Ovary (tissue), 9 donors: ENCODE data around the gene ZNF771. TPM values are rescaled to one million over a fixed set of nuclear protein-coding genes. Genes with fewer than 3 reads are reported as not detected.

Experiments used
- DNase-seq, 5 donors: peaks; one replicate each; pipeline ENCODE4 v3.0.0-alpha.2; 2019 to 2020
- H3K27ac ChIP-seq, 2 donors: fragments of 200-600 bp; one replicate each; pipeline versions ENCODE4 v1.5.1 to v1.8.0; 2019 to 2022
- H3K27me3 ChIP-seq: fragments of 200-600 bp; one replicate; pipeline ENCODE4 v1.8.0; 2022
- H3K36me3 ChIP-seq: fragments of 200-600 bp; sonication (generic); one replicate; pipeline ENCODE4 v1.5.1; 2019
- H3K4me1 ChIP-seq: one replicate; pipeline ENCODE4 v1.8.1; 2013; ENCODE audit warnings: mild to moderate bottlenecking, moderate library complexity; ENCODE audit not compliant: insufficient read depth
- H3K4me3 ChIP-seq: fragments of 200-600 bp; sonication (generic); one replicate; pipeline ENCODE4 v1.5.1; 2017
- H3K9me3 ChIP-seq, 2 donors: fragments of 200-600 bp in 1 of 2; sonication (generic) in 1 of 2; one replicate each; pipeline versions ENCODE4 v1.5.1 to v1.8.1; 2013 to 2019; ENCODE audit warnings: mild to moderate bottlenecking in 1 of 2, moderate library complexity in 1 of 2
- EP300 ChIP-seq: sonication (generic); formaldehyde crosslinking; IDR thresholded peaks from one replicate; pipeline ENCODE4 v1.6.1; 2017; ENCODE audit warnings: antibody characterized with exemption
- POLR2A ChIP-seq: fragments of 450-650 bp; IDR thresholded peaks from one replicate; pipeline ENCODE4 v1.6.1; 2017; ENCODE audit warnings: antibody characterized with exemption, mild to moderate bottlenecking, moderate library complexity
- WGBS, 3 donors: extraction: QIAGEN DNeasy Blood & Tissue Kit in 1 of 3; methylation state at CpG; one replicate each; pipeline versions ENCODE4 v1.1.5 to v1.1.7; 2013 to 2017; 5-methylcytosine and 5-hydroxymethylcytosine counted together
- intact Hi-C, 4 donors: fragments of 100-400 bp; cut with DNase I; formaldehyde crosslinking; loops; one replicate each; pipeline versions ENCODE4 v1.11.0 to v1.15.1; 2022 to 2023
- polyA plus RNA-seq, 2 donors: library from polyadenylated mRNA; stranded (reverse); fragments of 200-250 nt in 1 of 2; fragments of 350-450 nt in 1 of 2; fragmentation: Illumina TruSeq in 1 of 2; extraction: RNeasy Lipid Tissue Mini Kit (QIAGEN cat#74804) in 1 of 2; gene quantifications; one replicate each; pipeline ENCODE4 v1.2.3, GENCODE V29; 2013 to 2014
- total RNA-seq, 7 donors: library from RNA; depleted of rRNA in 2 of 7; stranded (reverse); fragments of >200 nt in 2 of 7; fragmentation: NEBNext Ultra II Directional in 3 of 7; extraction: Animal tissue kit (Norgen Biotek cat#: 25700) in 3 of 7; gene quantifications; one replicate each; pipeline versions ENCODE4 v1.1.0 to v1.2.4, GENCODE V29; 2016 to 2023
- TF ChIP-seq, protein P1 (sequence below), 3 donors: fragments of 450-650 bp in 2 of 3; fragments of 200-600 bp in 1 of 3; IDR thresholded peaks; one replicate each; pipeline versions ENCODE4 v1.5.1 to v1.8.0; 2016 to 2022; ENCODE audit warnings: antibody characterized with exemption in 3 of 3, mild to moderate bottlenecking in 1 of 3
- donor health status: DM: no; HTN: no; CAD: no; lungs with moderate emphysema.
- donor health status: DM: no; HTN: no; CAD: no.
- donor health status: Bipolar disorder and iron deficiency.
- donor health status: DM: yes; HTN: yes; CAD: no.
- donor health status: DM: no; HTN: no; CAD: no.
- donor health status: DM: yes; HTN: yes; CAD: no.

ZNF771 gene
- total and polyA plus RNA-seq, 9 donors, result 4.1 to 33.3 (median 15.9) TPM

- Histone ChIP-seq H3K27me3 (no peaks in the 10 kb centered on the region), H3K4me1 (peaks cover 7% of the 10 kb centered on the region), H3K9me3 (no peaks in the 10 kb centered on the region), H3K36me3 (no peaks in the 10 kb centered on the region), H3K4me3 (peak within 1 kb of the TSS; percentile 57), H3K27ac (peak within 1 kb of the TSS in 1 of 2 donors; percentile 71)
- peak; percentile 92 to 97 (median 94) for DNase-seq
- 0 to 1% (median 0%) methylated on average over 37 to 49 of the region's 49 CpGs for WGBS, 3 donors
- intact Hi-C loops, result loop anchor here in 3 of 4 donors (10.0 kb wide), 3 partner anchors 95 to 195 kb away; partner anchors contain the start of genes ZNF764 (in 1 of the 3) and ZNF768 (in 1 of the 3)
- TF ChIP-seq, protein P1, sequence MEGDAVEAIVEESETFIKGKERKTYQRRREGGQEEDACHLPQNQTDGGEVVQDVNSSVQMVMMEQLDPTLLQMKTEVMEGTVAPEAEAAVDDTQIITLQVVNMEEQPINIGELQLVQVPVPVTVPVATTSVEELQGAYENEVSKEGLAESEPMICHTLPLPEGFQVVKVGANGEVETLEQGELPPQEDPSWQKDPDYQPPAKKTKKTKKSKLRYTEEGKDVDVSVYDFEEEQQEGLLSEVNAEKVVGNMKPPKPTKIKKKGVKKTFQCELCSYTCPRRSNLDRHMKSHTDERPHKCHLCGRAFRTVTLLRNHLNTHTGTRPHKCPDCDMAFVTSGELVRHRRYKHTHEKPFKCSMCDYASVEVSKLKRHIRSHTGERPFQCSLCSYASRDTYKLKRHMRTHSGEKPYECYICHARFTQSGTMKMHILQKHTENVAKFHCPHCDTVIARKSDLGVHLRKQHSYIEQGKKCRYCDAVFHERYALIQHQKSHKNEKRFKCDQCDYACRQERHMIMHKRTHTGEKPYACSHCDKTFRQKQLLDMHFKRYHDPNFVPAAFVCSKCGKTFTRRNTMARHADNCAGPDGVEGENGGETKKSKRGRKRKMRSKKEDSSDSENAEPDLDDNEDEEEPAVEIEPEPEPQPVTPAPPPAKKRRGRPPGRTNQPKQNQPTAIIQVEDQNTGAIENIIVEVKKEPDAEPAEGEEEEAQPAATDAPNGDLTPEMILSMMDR (IDR thresholded peaks at IDR 0.05), result peak; percentile 61 to 91 (median 83)
- TF ChIP-seq EP300, result no peak
- TF ChIP-seq POLR2A, result peak; percentile 22
Observed at GRCh38 chr16:30429678-30430427, 22.4 kb downstream of the ZNF771 start, which contains the start of gene DCTPP1. Gene DCTPP1 (minus strand): TSS chr16:30430030. CDS start chr16:30429980, 50 bp downstream.

- DNase-seq, result peak in 2 of 5 donors; percentile 33 to 47
- WGBS, 3 donors, result 39 to 45% (median 43%) methylated on average over 19 of the region's 19 CpGs
Observed at GRCh38 chr16:30430428-30430970, 23.1 kb downstream of the ZNF771 start.

DNA sequence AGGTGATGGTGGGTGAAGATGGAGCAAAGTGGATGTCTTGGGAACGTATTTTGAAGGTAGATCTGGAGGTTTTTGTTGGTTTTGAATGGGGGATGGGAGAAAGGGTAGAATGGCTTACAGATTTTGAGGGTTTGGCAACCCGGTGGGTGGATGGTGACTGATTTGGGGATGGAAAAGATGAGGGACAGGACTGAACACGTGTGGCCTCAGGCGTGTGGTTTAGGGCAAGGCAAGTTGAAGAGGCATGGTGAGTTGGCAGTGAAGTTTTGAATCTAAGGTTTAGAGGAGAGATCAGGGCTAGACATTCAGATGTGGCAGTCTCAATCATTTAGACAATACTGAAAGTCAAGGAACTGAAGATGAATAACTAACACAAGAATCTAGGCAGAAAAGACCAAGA, 27.4 kb downstream of the ZNF771 start:
- intact Hi-C loops, result loop anchor here in 2 of 4 donors (5.0 to 10.0 kb wide), 2 partner anchors 87 to 90 kb away; partner anchors contain the start of gene ZNF768 (in 1 of the 2)
- Histone ChIP-seq H3K4me3 (no peak overlapping the region), H3K4me1 (peaks cover 5% of the 10 kb centered on the region), H3K36me3 (no peaks in the 10 kb centered on the region), H3K9me3 (no peaks in the 10 kb centered on the region), H3K27ac (no peak overlapping the region), H3K27me3 (no peaks in the 10 kb centered on the region)
- TF ChIP-seq EP300, result no peak
- TF ChIP-seq, protein P1 (IDR thresholded peaks at IDR 0.05), result no peak
- no peak for TF ChIP-seq POLR2A
- no peak for DNase-seq
- WGBS, 3 donors, result 64 to 69% (median 66%) methylated on average over 4 of the region's 4 CpGs

More at GRCh38 chr16:30430428-30430970, 23.1 kb downstream of the ZNF771 start:
- Histone ChIP-seq H3K27ac (peak overlapping the region in 1 of 2 donors; percentile 71), H3K4me1 (peaks cover 7% of the 10 kb centered on the region), H3K36me3 (no peaks in the 10 kb centered on the region), H3K4me3 (peak overlapping the region; percentile 57), H3K27me3 (no peaks in the 10 kb centered on the region), H3K9me3 (no peaks in the 10 kb centered on the region)
- TF ChIP-seq POLR2A (no peak), EP300 (no peak)
- TF ChIP-seq, protein P1 (IDR thresholded peaks at IDR 0.05), result no peak
- intact Hi-C loops, result loop anchor here in 1 of 4 donors (10.0 kb wide), 1 partner anchor 94 kb away; the partner anchor contains the start of gene ZNF768

DNA sequence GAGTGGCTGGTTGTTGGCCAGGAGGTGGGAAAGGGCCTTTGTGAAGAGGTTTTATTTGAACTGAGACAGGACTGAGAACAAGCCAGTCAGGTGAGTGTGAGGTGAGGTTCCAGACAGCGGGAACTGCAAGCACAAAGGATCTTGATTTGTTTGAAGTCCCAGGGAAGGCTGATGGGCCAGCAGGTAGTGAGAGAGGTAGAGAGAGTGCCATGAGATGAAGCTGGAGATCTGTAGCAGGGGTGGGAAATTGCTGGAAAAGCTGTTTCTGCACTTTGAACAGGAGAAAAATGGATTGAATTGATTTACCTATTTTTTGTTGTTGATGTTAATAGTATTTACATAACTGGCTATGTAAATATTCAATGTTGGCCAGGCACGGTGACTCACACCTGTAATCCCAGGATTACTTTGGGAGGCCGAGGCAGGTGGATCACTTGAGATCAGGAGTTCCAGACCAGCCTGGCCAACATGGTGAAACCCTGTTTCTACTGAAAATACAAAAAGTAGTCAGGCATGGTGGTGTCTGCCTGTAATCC, 30.2 kb downstream of the ZNF771 start:
- H3K27me3 ChIP-seq, result no peaks in the 10 kb centered on the region
- H3K27ac ChIP-seq, result no peak overlapping the region
- intact Hi-C loops, result loop anchor here in 2 of 4 donors (5.0 to 10.0 kb wide), 2 partner anchors 85 to 87 kb away; partner anchors contain the start of gene ZNF768 (in 1 of the 2)
- no peaks in the 10 kb centered on the region for H3K36me3 ChIP-seq
- no peak for TF ChIP-seq EP300
- TF ChIP-seq POLR2A, result no peak
- TF ChIP-seq, protein P1 (IDR thresholded peaks at IDR 0.05), result no peak
- WGBS, 3 donors, result 65 to 82% (median 67%) methylated on average over 3 of the region's 3 CpGs
- H3K4me3 ChIP-seq, result no peak overlapping the region
- no peaks in the 10 kb centered on the region for H3K4me1 ChIP-seq
- no peaks in the 10 kb centered on the region for H3K9me3 ChIP-seq
- DNase-seq, result no peak
